NT2/D1 (cell line): ENCODE results near the gene BBS9.
"Not testable (repeated sequence)": the region's sequence is repeated elsewhere in the genome, so short reads cannot be mapped to it uniquely, and the experiment has no call there.

ENCODE experiments used
- SUZ12 ChIP-seq: IDR thresholded peaks from 2 replicates; pipeline ENCODE4 v1.6.1; 2011; ENCODE audit not compliant: insufficient read length, insufficient read depth; ENCODE audit errors: extremely low read depth
- ZNF274 ChIP-seq: IDR thresholded peaks from 2 replicates; pipeline ENCODE4 v1.6.1; 2011; ENCODE audit warnings: mild to moderate bottlenecking, low read depth, low read length

- not testable (repeated sequence) for TF ChIP-seq ZNF274, SUZ12
Measured at GRCh38 chr7:33527008-33527407, 397.6 kb downstream of the BBS9 start.
